Measurements from ENCODE around the gene EFHC2.

EFHC2 gene

GRCh38 chrX:44167116-44167515 is 176.4 kb downstream of the EFHC2 start:
- no peaks in the 10 kb centered on the region for H3K27me3 ChIP-seq (ENCODE audit: control insufficient read depth, insufficient read depth, low read length)
- no peak overlapping the region for H3K9ac ChIP-seq (ENCODE audit: low read length)
- no peaks in the 10 kb centered on the region for H3K36me3 ChIP-seq (ENCODE audit: control insufficient read depth, insufficient read depth, low read length)
- no peak overlapping the region for H3K4me3 ChIP-seq (ENCODE audit: low read length)
- H3K4me1 ChIP-seq (ENCODE audit: control insufficient read depth, insufficient read depth, low read length): peaks cover 10% of the 10 kb centered on the region
- no peaks in the 10 kb centered on the region for H3K9me3 ChIP-seq (ENCODE audit: control insufficient read depth, low read length)

GRCh38 chrX:44162964-44163475 is 180.5 kb downstream of the EFHC2 start:
- H3K27me3 ChIP-seq (ENCODE audit: control insufficient read depth, insufficient read depth, low read length): no peaks in the 10 kb centered on the region
- H3K9ac ChIP-seq (ENCODE audit: low read length): no peak overlapping the region
- no peaks in the 10 kb centered on the region for H3K36me3 ChIP-seq (ENCODE audit: control insufficient read depth, insufficient read depth, low read length)
- H3K4me1 ChIP-seq (ENCODE audit: control insufficient read depth, insufficient read depth, low read length): peaks cover 10% of the 10 kb centered on the region
- no peaks in the 10 kb centered on the region for H3K9me3 ChIP-seq (ENCODE audit: control insufficient read depth, low read length)
- no peak overlapping the region for H3K4me3 ChIP-seq (ENCODE audit: low read length)

GRCh38 chrX:44157858-44158257 is 185.6 kb downstream of the EFHC2 start:
- H3K9ac ChIP-seq (ENCODE audit: low read length): no peak overlapping the region
- H3K9me3 ChIP-seq (ENCODE audit: control insufficient read depth, low read length): no peaks in the 10 kb centered on the region
- H3K4me3 ChIP-seq (ENCODE audit: low read length): no peak overlapping the region
- H3K4me1 ChIP-seq (ENCODE audit: control insufficient read depth, insufficient read depth, low read length): peaks cover 5% of the 10 kb centered on the region
- H3K27me3 ChIP-seq (ENCODE audit: control insufficient read depth, insufficient read depth, low read length): no peaks in the 10 kb centered on the region
- H3K36me3 ChIP-seq (ENCODE audit: control insufficient read depth, insufficient read depth, low read length): no peaks in the 10 kb centered on the region

GRCh38 chrX:44157283-44157682 is 186.2 kb downstream of the EFHC2 start:
- H3K9me3 ChIP-seq (ENCODE audit: control insufficient read depth, low read length): no peaks in the 10 kb centered on the region
- no peak overlapping the region for H3K9ac ChIP-seq (ENCODE audit: low read length)
- no peaks in the 10 kb centered on the region for H3K27me3 ChIP-seq (ENCODE audit: control insufficient read depth, insufficient read depth, low read length)
- no peaks in the 10 kb centered on the region for H3K36me3 ChIP-seq (ENCODE audit: control insufficient read depth, insufficient read depth, low read length)
- no peak overlapping the region for H3K4me3 ChIP-seq (ENCODE audit: low read length)
- no peaks in the 10 kb centered on the region for H3K4me1 ChIP-seq (ENCODE audit: control insufficient read depth, insufficient read depth, low read length)

- Histone ChIP-seq H3K9me3 (ENCODE audit: control insufficient read depth, low read length) (no peaks in the 10 kb centered on the region), H3K27me3 (ENCODE audit: control insufficient read depth, insufficient read depth, low read length) (no peaks in the 10 kb centered on the region), H3K36me3 (ENCODE audit: control insufficient read depth, insufficient read depth, low read length) (no peaks in the 10 kb centered on the region), H3K9ac (ENCODE audit: low read length) (no peak overlapping the region), H3K4me1 (ENCODE audit: control insufficient read depth, insufficient read depth, low read length) (no peaks in the 10 kb centered on the region), H3K4me3 (ENCODE audit: low read length) (no peak overlapping the region)
Measured at GRCh38 chrX:44156726-44157125, 186.7 kb downstream of the EFHC2 start.

- Histone ChIP-seq H3K9ac (ENCODE audit: low read length) (no peak overlapping the region), H3K27me3 (ENCODE audit: control insufficient read depth, insufficient read depth, low read length) (no peaks in the 10 kb centered on the region)
Measured at GRCh38 chrX:44155126-44155525, 188.3 kb downstream of the EFHC2 start.

GRCh38 chrX:44152852-44153251 is 190.6 kb downstream of the EFHC2 start:
- no peaks in the 10 kb centered on the region for H3K36me3 ChIP-seq (ENCODE audit: control insufficient read depth, insufficient read depth, low read length)
- no peaks in the 10 kb centered on the region for H3K9me3 ChIP-seq (ENCODE audit: control insufficient read depth, low read length)
- no peaks in the 10 kb centered on the region for H3K27me3 ChIP-seq (ENCODE audit: control insufficient read depth, insufficient read depth, low read length)
- H3K4me3 ChIP-seq (ENCODE audit: low read length): no peak overlapping the region
- H3K9ac ChIP-seq (ENCODE audit: low read length): no peak overlapping the region
- H3K4me1 ChIP-seq (ENCODE audit: control insufficient read depth, insufficient read depth, low read length): no peaks in the 10 kb centered on the region

More at GRCh38 chrX:44155126-44155525, 188.3 kb downstream of the EFHC2 start:
- Histone ChIP-seq H3K36me3 (ENCODE audit: control insufficient read depth, insufficient read depth, low read length) (no peaks in the 10 kb centered on the region), H3K9me3 (ENCODE audit: control insufficient read depth, low read length) (no peaks in the 10 kb centered on the region), H3K4me1 (ENCODE audit: control insufficient read depth, insufficient read depth, low read length) (no peaks in the 10 kb centered on the region), H3K4me3 (ENCODE audit: low read length) (no peak overlapping the region)

- no peak overlapping the region for H3K4me3 ChIP-seq (ENCODE audit: low read length)
- no peak overlapping the region for H3K9ac ChIP-seq (ENCODE audit: low read length)
- H3K27me3 ChIP-seq (ENCODE audit: control insufficient read depth, insufficient read depth, low read length): no peaks in the 10 kb centered on the region
- H3K4me1 ChIP-seq (ENCODE audit: control insufficient read depth, insufficient read depth, low read length): no peaks in the 10 kb centered on the region
- H3K9me3 ChIP-seq (ENCODE audit: control insufficient read depth, low read length): no peaks in the 10 kb centered on the region
- no peaks in the 10 kb centered on the region for H3K36me3 ChIP-seq (ENCODE audit: control insufficient read depth, insufficient read depth, low read length)
Measured at GRCh38 chrX:44147130-44147529, 196.3 kb downstream of the EFHC2 start.

- H3K36me3 ChIP-seq (ENCODE audit: control insufficient read depth, insufficient read depth, low read length): no peaks in the 10 kb centered on the region
- H3K27me3 ChIP-seq (ENCODE audit: control insufficient read depth, insufficient read depth, low read length): no peaks in the 10 kb centered on the region
- H3K9ac ChIP-seq (ENCODE audit: low read length): no peak overlapping the region
- H3K4me1 ChIP-seq (ENCODE audit: control insufficient read depth, insufficient read depth, low read length): no peaks in the 10 kb centered on the region
- H3K9me3 ChIP-seq (ENCODE audit: control insufficient read depth, low read length): no peaks in the 10 kb centered on the region
- no peak overlapping the region for H3K4me3 ChIP-seq (ENCODE audit: low read length)
Measured at GRCh38 chrX:44144177-44144945, 199.1 kb downstream of the EFHC2 start.

- Histone ChIP-seq H3K4me1 (ENCODE audit: control insufficient read depth, insufficient read depth, low read length) (no peaks in the 10 kb centered on the region), H3K9me3 (ENCODE audit: control insufficient read depth, low read length) (no peaks in the 10 kb centered on the region), H3K9ac (ENCODE audit: low read length) (no peak overlapping the region), H3K36me3 (ENCODE audit: control insufficient read depth, insufficient read depth, low read length) (no peaks in the 10 kb centered on the region), H3K4me3 (ENCODE audit: low read length) (no peak overlapping the region), H3K27me3 (ENCODE audit: control insufficient read depth, insufficient read depth, low read length) (no peaks in the 10 kb centered on the region)
Measured at GRCh38 chrX:44143061-44143602, 200.3 kb downstream of the EFHC2 start.

- Histone ChIP-seq H3K9me3 (ENCODE audit: control insufficient read depth, low read length) (no peaks in the 10 kb centered on the region), H3K4me3 (ENCODE audit: low read length) (no peak overlapping the region), H3K27me3 (ENCODE audit: control insufficient read depth, insufficient read depth, low read length) (no peaks in the 10 kb centered on the region), H3K36me3 (ENCODE audit: control insufficient read depth, insufficient read depth, low read length) (no peaks in the 10 kb centered on the region), H3K9ac (ENCODE audit: low read length) (no peak overlapping the region), H3K4me1 (ENCODE audit: control insufficient read depth, insufficient read depth, low read length) (no peaks in the 10 kb centered on the region)
Measured at GRCh38 chrX:44130189-44130588, 213.3 kb downstream of the EFHC2 start.

- H3K4me3 ChIP-seq (ENCODE audit: low read length): no peak overlapping the region
- H3K9me3 ChIP-seq (ENCODE audit: control insufficient read depth, low read length): no peaks in the 10 kb centered on the region
- H3K27me3 ChIP-seq (ENCODE audit: control insufficient read depth, insufficient read depth, low read length): no peaks in the 10 kb centered on the region
- H3K36me3 ChIP-seq (ENCODE audit: control insufficient read depth, insufficient read depth, low read length): no peaks in the 10 kb centered on the region
- no peaks in the 10 kb centered on the region for H3K4me1 ChIP-seq (ENCODE audit: control insufficient read depth, insufficient read depth, low read length)
- H3K9ac ChIP-seq (ENCODE audit: low read length): no peak overlapping the region
Measured at GRCh38 chrX:44113337-44113736, 230.1 kb downstream of the EFHC2 start.
